ENCODE results near the gene MGME1.

DNA sequence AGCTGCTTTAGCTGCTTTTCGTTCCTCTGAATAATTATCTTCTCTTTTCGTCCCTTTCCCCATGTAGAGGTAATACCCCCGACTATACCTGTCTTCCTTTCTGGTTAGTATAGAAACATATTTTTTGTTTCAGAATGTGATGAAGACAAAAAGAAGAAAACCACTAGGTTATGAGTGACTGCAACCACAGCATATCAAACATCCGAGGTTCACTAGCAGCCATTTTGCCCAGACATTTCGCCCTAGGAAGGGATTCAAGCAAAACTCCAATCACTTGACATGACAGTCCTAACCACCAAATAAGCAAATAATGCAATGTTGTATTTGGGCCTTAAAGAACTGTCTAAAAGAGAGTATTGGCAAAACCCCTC is 9.6 kb upstream of the MGME1 start:
- TF ChIP-seq EZH2 (IDR thresholded peaks at IDR 0.05) (no peak), POLR2AphosphoS5 (IDR thresholded peaks at IDR 0.05; ENCODE audit: borderline replicate concordance, low read depth, low read length) (no peak)

Data from SK-N-MC (cell line).